ENCODE data around the gene DAZAP2.

- TF ChIP-seq CTCF (IDR thresholded peaks at IDR 0.05; ENCODE audit: low read depth, low read length) = no peak
- TF ChIP-seq POLR2A (IDR thresholded peaks at IDR 0.05; ENCODE audit: extremely low read depth, insufficient read length) = no peak
These were observed 42.1 kb upstream of the DAZAP2 start for GRCh38 chr12:51196547-51196946.
